ENCODE measurements around the gene SLC46A2. TPM values are rescaled to one million over a fixed set of nuclear protein-coding genes. Genes with fewer than 3 reads are reported as not detected.
A peak's percentile ranks its signal among the peaks of the same experiment; 100 is the strongest.

The SLC46A2 gene
- total RNA-seq, 2 donors from 2014 or later: not detected

- Histone ChIP-seq H3K27ac (ENCODE audit: low read depth, low read length) (no peak overlapping the region), H3K27me3 (ENCODE audit: control insufficient read depth, insufficient read depth, low read length, poor library complexity, severe bottlenecking) (no peaks in the 10 kb centered on the region), H3K36me3 (ENCODE audit: control insufficient read depth, insufficient read depth, low read length) (peaks cover 22% of the 10 kb centered on the region), H3K4me1 (ENCODE audit: control insufficient read depth, insufficient read depth, low read length) (peaks cover 5% of the 10 kb centered on the region), H3K4me3 (ENCODE audit: low read length) (no peak overlapping the region), H3K9ac (ENCODE audit: extremely low read depth, low read length, poor library complexity, severe bottlenecking) (no peak overlapping the region), H3K9me3 (ENCODE audit: control insufficient read depth, low read length) (no peaks in the 10 kb centered on the region)
- peaks cover 36% of the 10 kb centered on the region for H3K36me3 Mint-ChIP-seq (ENCODE audit: low read depth)
- 91 to 93% methylated on average over 7 to 8 of the region's 8 CpGs for WGBS, 2 experiments (ENCODE audit: insufficient coverage in 1 of 2, insufficient read length in 1 of 2)
- no peaks in the 10 kb centered on the region for H3K9me3 Mint-ChIP-seq
- TF ChIP-seq, protein P1, sequence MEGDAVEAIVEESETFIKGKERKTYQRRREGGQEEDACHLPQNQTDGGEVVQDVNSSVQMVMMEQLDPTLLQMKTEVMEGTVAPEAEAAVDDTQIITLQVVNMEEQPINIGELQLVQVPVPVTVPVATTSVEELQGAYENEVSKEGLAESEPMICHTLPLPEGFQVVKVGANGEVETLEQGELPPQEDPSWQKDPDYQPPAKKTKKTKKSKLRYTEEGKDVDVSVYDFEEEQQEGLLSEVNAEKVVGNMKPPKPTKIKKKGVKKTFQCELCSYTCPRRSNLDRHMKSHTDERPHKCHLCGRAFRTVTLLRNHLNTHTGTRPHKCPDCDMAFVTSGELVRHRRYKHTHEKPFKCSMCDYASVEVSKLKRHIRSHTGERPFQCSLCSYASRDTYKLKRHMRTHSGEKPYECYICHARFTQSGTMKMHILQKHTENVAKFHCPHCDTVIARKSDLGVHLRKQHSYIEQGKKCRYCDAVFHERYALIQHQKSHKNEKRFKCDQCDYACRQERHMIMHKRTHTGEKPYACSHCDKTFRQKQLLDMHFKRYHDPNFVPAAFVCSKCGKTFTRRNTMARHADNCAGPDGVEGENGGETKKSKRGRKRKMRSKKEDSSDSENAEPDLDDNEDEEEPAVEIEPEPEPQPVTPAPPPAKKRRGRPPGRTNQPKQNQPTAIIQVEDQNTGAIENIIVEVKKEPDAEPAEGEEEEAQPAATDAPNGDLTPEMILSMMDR (conservative IDR thresholded peaks at IDR 0.05): no peak
- peaks cover 14% of the 10 kb centered on the region for H3K4me1 Mint-ChIP-seq
- no peak for DNase-seq
- H3K27me3 Mint-ChIP-seq (ENCODE audit: insufficient read depth): no peaks in the 10 kb centered on the region
- no peak overlapping the region for H3K27ac Mint-ChIP-seq
- H3K4me3 Mint-ChIP-seq: no peak overlapping the region
Measured at GRCh38 chr9:112839331-112839730, 51.3 kb downstream of the SLC46A2 start.

DNA sequence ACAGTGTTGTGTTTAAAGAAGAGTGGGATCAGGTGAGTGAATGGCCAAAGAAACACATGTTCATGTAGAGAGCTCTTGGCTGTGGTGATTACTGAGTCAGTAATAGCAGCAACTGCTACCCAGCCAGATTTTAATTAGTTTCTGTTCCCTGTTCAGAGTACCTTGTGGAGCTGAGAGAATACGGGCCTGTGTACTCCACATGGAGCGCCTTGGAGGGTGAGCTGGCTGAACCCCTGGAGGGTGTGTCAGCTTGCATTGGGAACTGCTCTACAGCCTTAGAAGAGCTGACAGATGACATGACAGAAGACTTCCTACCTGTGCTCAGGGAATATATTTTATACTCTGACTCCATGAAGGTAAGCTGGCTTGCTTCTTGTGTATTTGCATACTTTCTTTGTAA, 52.3 kb downstream of the SLC46A2 start:
- no peak overlapping the region for H3K4me3 ChIP-seq (ENCODE audit: low read length)
- Mint-ChIP-seq H3K27me3 (ENCODE audit: insufficient read depth) (no peaks in the 10 kb centered on the region), H3K9me3 (no peaks in the 10 kb centered on the region), H3K36me3 (ENCODE audit: low read depth) (peaks cover 36% of the 10 kb centered on the region), H3K27ac (no peak overlapping the region), H3K4me3 (no peak overlapping the region), H3K4me1 (peaks cover 14% of the 10 kb centered on the region)
- no peak for DNase-seq
- no peaks in the 10 kb centered on the region for H3K27me3 ChIP-seq (ENCODE audit: control insufficient read depth, insufficient read depth, low read length, poor library complexity, severe bottlenecking)
- peaks cover 5% of the 10 kb centered on the region for H3K4me1 ChIP-seq (ENCODE audit: control insufficient read depth, insufficient read depth, low read length)
- no peak overlapping the region for H3K27ac ChIP-seq (ENCODE audit: low read depth, low read length)
- peaks cover 22% of the 10 kb centered on the region for H3K36me3 ChIP-seq (ENCODE audit: control insufficient read depth, insufficient read depth, low read length)
- WGBS, 2 experiments (ENCODE audit: insufficient coverage in 1 of 2, insufficient read length in 1 of 2): 67 to 80% methylated on average over 2 of the region's 2 CpGs
- no peak overlapping the region for H3K9ac ChIP-seq (ENCODE audit: extremely low read depth, low read length, poor library complexity, severe bottlenecking)
- no peaks in the 10 kb centered on the region for H3K9me3 ChIP-seq (ENCODE audit: control insufficient read depth, low read length)
- TF ChIP-seq, protein P1 (conservative IDR thresholded peaks at IDR 0.05): no peak

DNA sequence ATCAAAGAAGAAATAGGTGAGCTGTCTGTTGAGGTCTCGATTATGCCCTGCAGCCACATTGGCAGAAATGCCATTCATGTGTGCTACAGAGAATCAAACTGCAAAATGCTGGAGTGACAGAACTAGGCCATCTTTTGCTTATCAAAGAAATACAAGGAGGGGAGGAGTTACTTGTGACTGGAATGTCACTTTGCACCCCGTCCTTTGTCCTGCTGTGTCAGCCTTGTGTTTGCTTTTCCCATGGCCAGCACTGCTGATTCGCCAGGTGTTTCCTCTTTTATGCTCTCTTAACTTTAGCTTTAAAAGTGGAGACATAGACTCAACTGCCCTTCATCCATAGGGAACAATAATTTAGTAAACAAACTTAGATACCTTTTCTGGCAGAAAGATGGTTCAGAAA, 54.3 kb downstream of the SLC46A2 start:
- H3K27ac ChIP-seq (ENCODE audit: low read depth, low read length): no peak overlapping the region
- peak overlapping the region; percentile 5 for H3K4me3 ChIP-seq (ENCODE audit: low read length)
- WGBS, 2 experiments (ENCODE audit: insufficient coverage in 1 of 2, insufficient read length in 1 of 2): 77 to 78% methylated on average over 3 of the region's 3 CpGs
- no peaks in the 10 kb centered on the region for H3K9me3 ChIP-seq (ENCODE audit: control insufficient read depth, low read length)
- DNase-seq: peak; percentile 68
- peaks cover 5% of the 10 kb centered on the region for H3K4me1 ChIP-seq (ENCODE audit: control insufficient read depth, insufficient read depth, low read length)
- Mint-ChIP-seq H3K36me3 (ENCODE audit: low read depth) (peaks cover 36% of the 10 kb centered on the region), H3K4me3 (no peak overlapping the region), H3K9me3 (no peaks in the 10 kb centered on the region), H3K27ac (peak overlapping the region; percentile 92), H3K4me1 (peaks cover 14% of the 10 kb centered on the region), H3K27me3 (ENCODE audit: insufficient read depth) (no peaks in the 10 kb centered on the region)
- no peak overlapping the region for H3K9ac ChIP-seq (ENCODE audit: extremely low read depth, low read length, poor library complexity, severe bottlenecking)
- TF ChIP-seq, protein P1 (conservative IDR thresholded peaks at IDR 0.05): no peak
- H3K27me3 ChIP-seq (ENCODE audit: control insufficient read depth, insufficient read depth, low read length, poor library complexity, severe bottlenecking): no peaks in the 10 kb centered on the region
- H3K36me3 ChIP-seq (ENCODE audit: control insufficient read depth, insufficient read depth, low read length): peaks cover 26% of the 10 kb centered on the region
